ENCODE measurements around the gene LRRC1. TPM values are rescaled to one million over a fixed set of nuclear protein-coding genes. Genes with fewer than 3 reads are reported as not detected.

LRRC1 gene
- total RNA-seq, 1 experiment from 2014 or later: 10.3 TPM

DNA sequence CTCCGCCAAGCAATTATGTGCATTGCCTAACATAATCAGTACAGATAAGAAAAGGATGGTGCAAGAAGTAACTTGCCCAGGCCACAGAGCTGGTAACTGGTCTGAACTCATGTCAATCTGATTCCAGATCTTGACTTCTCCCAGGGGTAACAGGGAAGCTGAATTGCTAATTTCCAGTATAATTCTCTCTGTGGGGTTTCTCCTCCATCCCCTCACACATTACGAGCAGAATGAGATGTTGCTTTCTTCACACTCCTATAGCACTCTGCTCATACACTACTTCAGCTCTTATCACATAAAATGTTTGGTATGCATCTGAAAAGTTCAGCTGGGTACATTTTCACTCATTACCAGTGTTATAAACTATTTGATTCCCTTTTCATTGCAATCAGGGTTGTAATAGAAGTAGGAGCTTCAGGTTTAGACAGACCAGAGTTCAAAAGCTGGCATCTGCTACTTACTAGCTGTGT is 24.0 kb upstream of the LRRC1 start:
- Histone ChIP-seq H3K79me2 (ENCODE audit: insufficient read depth, low read length) (no peaks in the 10 kb centered on the region), H3K79me1 (ENCODE audit: insufficient read depth, low read depth, low read length, poor library complexity, severe bottlenecking) (no peaks in the 10 kb centered on the region), H3T11ph (ENCODE audit: low read length) (no peak overlapping the region), H3K23ac (ENCODE audit: insufficient read length, low read depth, low read length) (no peak overlapping the region), H2BK12ac (ENCODE audit: insufficient read length, low read depth, low read length) (no peak overlapping the region), H3K9me3 (ENCODE audit: control insufficient read depth, low read depth, low read length) (no peaks in the 10 kb centered on the region), H4K5ac (ENCODE audit: insufficient read length, low read depth, low read length) (no peak overlapping the region), H4K20me1 (ENCODE audit: control insufficient read depth, insufficient read depth, insufficient read length) (no peaks in the 10 kb centered on the region), H2AK5ac (ENCODE audit: insufficient read length, low read length) (no peak overlapping the region), H2BK5ac (ENCODE audit: insufficient read length, low read length) (no peak overlapping the region), H3K4me2 (ENCODE audit: insufficient read depth, insufficient read length, low read length) (no peak overlapping the region), H3K56ac (ENCODE audit: insufficient read length, low read depth, low read length) (no peak overlapping the region), H2BK20ac (ENCODE audit: low read depth, low read length, poor library complexity, severe bottlenecking) (no peak overlapping the region), H3K9ac (ENCODE audit: extremely low read depth, insufficient read length, low read length) (no peak overlapping the region), H4K8ac (replicated peaks; ENCODE audit: insufficient read length, low read depth, low read length) (no peak overlapping the region), H2BK120ac (ENCODE audit: low read depth, low read length, poor library complexity, severe bottlenecking) (no peak overlapping the region), H3K4me1 (ENCODE audit: insufficient read depth, low read length) (no peaks in the 10 kb centered on the region), H2AFZ (ENCODE audit: low read length) (no peak overlapping the region), H3K4ac (ENCODE audit: low read depth, low read length) (no peak overlapping the region), H3K27ac (ENCODE audit: insufficient read length, low read depth, low read length) (no peak overlapping the region), H3K14ac (ENCODE audit: insufficient read depth, low read length) (no peak overlapping the region), H3K18ac (ENCODE audit: insufficient read length, low read depth, low read length) (no peak overlapping the region), H3K23me2 (ENCODE audit: insufficient read length, low read depth, low read length, poor library complexity, severe bottlenecking) (no peaks in the 10 kb centered on the region), H2BK15ac (ENCODE audit: low read depth, low read length) (no peak overlapping the region), H4K91ac (ENCODE audit: insufficient read length, low read depth, low read length) (no peak overlapping the region), H3K27me3 (ENCODE audit: insufficient read depth, low read length) (no peaks in the 10 kb centered on the region)
- TF ChIP-seq, protein P1, sequence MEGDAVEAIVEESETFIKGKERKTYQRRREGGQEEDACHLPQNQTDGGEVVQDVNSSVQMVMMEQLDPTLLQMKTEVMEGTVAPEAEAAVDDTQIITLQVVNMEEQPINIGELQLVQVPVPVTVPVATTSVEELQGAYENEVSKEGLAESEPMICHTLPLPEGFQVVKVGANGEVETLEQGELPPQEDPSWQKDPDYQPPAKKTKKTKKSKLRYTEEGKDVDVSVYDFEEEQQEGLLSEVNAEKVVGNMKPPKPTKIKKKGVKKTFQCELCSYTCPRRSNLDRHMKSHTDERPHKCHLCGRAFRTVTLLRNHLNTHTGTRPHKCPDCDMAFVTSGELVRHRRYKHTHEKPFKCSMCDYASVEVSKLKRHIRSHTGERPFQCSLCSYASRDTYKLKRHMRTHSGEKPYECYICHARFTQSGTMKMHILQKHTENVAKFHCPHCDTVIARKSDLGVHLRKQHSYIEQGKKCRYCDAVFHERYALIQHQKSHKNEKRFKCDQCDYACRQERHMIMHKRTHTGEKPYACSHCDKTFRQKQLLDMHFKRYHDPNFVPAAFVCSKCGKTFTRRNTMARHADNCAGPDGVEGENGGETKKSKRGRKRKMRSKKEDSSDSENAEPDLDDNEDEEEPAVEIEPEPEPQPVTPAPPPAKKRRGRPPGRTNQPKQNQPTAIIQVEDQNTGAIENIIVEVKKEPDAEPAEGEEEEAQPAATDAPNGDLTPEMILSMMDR (conservative IDR thresholded peaks at IDR 0.05): no peak
- H3K27me3 Mint-ChIP-seq (ENCODE audit: low read depth): no peaks in the 10 kb centered on the region
- H3K4me3 Mint-ChIP-seq: no peak overlapping the region
- WGBS (ENCODE audit: extremely low coverage, insufficient read length, low lambda C conversion rate): no CpG with 5 or more reads among the region's 2 CpGs
- H3K27ac Mint-ChIP-seq: no peak overlapping the region
- no peak for DNase-seq
- peaks cover 14 to 22% (median 18%) of the 10 kb centered on the region in 3 experiments for H3K36me3 Mint-ChIP-seq (ENCODE audit: insufficient read depth in 1 of 3, low read depth in 3 of 3)
- peaks cover 20 to 21% of the 10 kb centered on the region in 2 experiments for H3K9me3 Mint-ChIP-seq
- peaks cover 4 to 8% of the 10 kb centered on the region in 2 experiments for H3K4me1 Mint-ChIP-seq

Measured in H9 (cell line).